Subcutaneous adipose tissue (tissue), 4 donors: ENCODE measurements around the gene PLEKHG4B. TPM values are rescaled to one million over a fixed set of nuclear protein-coding genes. Genes with fewer than 3 reads are reported as not detected.

ENCODE experiments used
- CTCF ChIP-seq: fragments of 450-650 bp; IDR thresholded peaks from one replicate; pipeline ENCODE4 v1.5.1; 2016; ENCODE audit warnings: low read depth, mild to moderate bottlenecking, control low read depth, antibody characterized with exemption, moderate library complexity
- total RNA-seq, 4 donors: library from RNA; depleted of rRNA; stranded (reverse); fragments of >200 nt; gene quantifications; one replicate each; pipeline ENCODE4 v1.1.0, GENCODE V29; 2016

PLEKHG4B gene
- total RNA-seq, 4 donors from 2014 or later, result under 0.01 TPM; not detected in 3

DNA sequence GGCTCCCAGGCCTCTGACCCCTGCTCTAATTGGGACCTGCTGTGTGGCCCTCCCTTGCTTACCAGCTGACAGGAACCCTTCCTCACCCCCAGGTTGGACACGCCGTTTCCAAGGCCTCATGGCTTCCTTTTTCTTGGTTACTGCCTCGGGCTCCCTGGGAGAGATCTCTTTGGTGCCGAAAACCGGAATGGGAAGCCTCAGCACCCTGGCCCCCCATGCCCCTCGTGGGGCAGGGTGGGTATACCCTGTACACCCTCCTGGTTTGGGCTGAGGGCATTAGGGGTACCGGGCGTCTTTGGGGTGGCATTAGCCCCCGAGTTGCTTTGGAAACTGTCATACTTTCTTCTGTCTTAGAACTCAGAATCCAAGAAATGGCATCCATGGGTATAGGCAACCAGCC is 89.2 kb downstream of the PLEKHG4B start:
- no peak for TF ChIP-seq CTCF

- no peak for TF ChIP-seq CTCF
These were observed 89.6 kb downstream of the PLEKHG4B start for GRCh38 chr5:181566-181965.

GRCh38 chr5:182126-182525 is 90.2 kb downstream of the PLEKHG4B start:
- no peak for TF ChIP-seq CTCF

GRCh38 chr5:184471-184870 is 92.5 kb downstream of the PLEKHG4B start:
- TF ChIP-seq CTCF, result no peak

GRCh38 chr5:185095-186070 is 93.4 kb downstream of the PLEKHG4B start:
- no peak for TF ChIP-seq CTCF

GRCh38 chr5:186091-187041 is 94.4 kb downstream of the PLEKHG4B start:
- TF ChIP-seq CTCF, result no peak

- no peak for TF ChIP-seq CTCF
These were observed 95.1 kb downstream of the PLEKHG4B start for GRCh38 chr5:187042-187431.
